Measurements from ENCODE around the gene RRAS2.
A peak's percentile ranks its signal among the peaks of the same experiment; 100 is the strongest.
"Not testable (repeated sequence)": the region's sequence is repeated elsewhere in the genome, so short reads cannot be mapped to it uniquely, and the experiment has no call there.

Gene RRAS2

DNA sequence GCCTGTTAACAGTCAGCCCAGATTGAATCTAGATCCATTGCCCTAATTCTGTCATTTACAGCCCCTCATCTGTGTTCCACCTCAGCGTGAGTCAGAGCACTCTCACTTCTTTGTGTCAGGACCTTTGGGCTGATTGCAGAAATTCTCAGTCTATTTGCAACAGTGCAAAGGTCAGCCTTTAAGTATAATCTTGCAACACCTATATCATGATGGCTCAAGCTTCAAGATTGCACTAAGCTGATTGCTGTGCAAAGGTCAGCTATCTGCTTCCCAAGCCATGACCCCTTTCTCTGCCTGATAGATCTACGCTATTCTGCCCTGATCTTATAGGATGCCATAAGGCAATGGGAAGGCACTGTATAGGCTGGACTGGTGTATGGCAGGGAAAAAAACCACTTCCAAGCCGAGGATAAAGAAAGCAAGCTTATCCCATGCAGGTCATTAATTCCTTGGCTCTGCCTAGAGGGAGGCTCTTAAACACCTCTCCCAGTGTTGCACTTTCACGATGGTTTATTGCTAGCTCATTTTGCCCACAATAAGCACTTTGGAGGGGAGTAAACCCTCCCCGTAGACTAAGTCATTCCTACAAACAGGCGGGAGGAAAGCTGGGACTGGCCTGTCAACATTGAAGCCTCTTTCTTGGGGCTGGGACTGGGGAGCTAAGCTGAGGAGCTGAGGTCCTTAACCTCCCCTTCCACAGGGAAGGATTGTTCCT lies 100.6 kb downstream of the RRAS2 start:
- no peak for DNase-seq (ENCODE audit: low read depth, low spot score)
- H3K27ac ChIP-seq, result no peak overlapping the region
- no peak overlapping the region for H3K9ac ChIP-seq (ENCODE audit: insufficient read length)
- TF ChIP-seq POLR2AphosphoS5 (IDR thresholded peaks at IDR 0.05; ENCODE audit: borderline replicate concordance, low read depth, low read length), result no peak
- no peak for TF ChIP-seq FOXP2 (optimal IDR thresholded peaks at IDR 0.05; ENCODE audit: control extremely low read depth, extremely low read length, insufficient read depth)
- TF ChIP-seq EZH2 (IDR thresholded peaks at IDR 0.05), result no peak
- H3K4me3 ChIP-seq, result no peak overlapping the region
- no peaks in the 10 kb centered on the region for H3K36me3 ChIP-seq (ENCODE audit: insufficient read depth, low read length)
- H3K9me3 ChIP-seq (ENCODE audit: low read depth, low read length), result no peaks in the 10 kb centered on the region

DNA sequence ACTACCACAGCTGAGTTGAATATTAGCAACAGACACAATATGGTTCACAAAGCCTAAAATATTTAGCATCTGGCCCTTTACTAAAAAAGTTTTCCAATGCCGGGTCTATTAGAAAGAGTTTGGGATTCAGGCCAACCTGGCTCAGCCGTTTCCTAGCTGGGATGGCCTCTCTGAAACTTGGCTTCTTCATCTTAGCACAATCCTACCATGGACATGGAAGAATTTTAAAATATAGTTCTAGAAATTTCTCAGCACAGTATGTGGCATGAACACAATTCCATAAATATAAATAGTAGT lies 103.8 kb downstream of the RRAS2 start:
- Histone ChIP-seq H3K36me3 (ENCODE audit: insufficient read depth, low read length) (no peaks in the 10 kb centered on the region), H3K27ac (no peak overlapping the region), H3K9ac (ENCODE audit: insufficient read length) (no peak overlapping the region), H3K4me3 (no peak overlapping the region), H3K9me3 (ENCODE audit: low read depth, low read length) (no peaks in the 10 kb centered on the region)
- no peak for DNase-seq (ENCODE audit: low read depth, low spot score)
- TF ChIP-seq EZH2 (IDR thresholded peaks at IDR 0.05), result no peak
- no peak for TF ChIP-seq POLR2AphosphoS5 (IDR thresholded peaks at IDR 0.05; ENCODE audit: borderline replicate concordance, low read depth, low read length)
- TF ChIP-seq FOXP2 (optimal IDR thresholded peaks at IDR 0.05; ENCODE audit: control extremely low read depth, extremely low read length, insufficient read depth), result no peak

DNA sequence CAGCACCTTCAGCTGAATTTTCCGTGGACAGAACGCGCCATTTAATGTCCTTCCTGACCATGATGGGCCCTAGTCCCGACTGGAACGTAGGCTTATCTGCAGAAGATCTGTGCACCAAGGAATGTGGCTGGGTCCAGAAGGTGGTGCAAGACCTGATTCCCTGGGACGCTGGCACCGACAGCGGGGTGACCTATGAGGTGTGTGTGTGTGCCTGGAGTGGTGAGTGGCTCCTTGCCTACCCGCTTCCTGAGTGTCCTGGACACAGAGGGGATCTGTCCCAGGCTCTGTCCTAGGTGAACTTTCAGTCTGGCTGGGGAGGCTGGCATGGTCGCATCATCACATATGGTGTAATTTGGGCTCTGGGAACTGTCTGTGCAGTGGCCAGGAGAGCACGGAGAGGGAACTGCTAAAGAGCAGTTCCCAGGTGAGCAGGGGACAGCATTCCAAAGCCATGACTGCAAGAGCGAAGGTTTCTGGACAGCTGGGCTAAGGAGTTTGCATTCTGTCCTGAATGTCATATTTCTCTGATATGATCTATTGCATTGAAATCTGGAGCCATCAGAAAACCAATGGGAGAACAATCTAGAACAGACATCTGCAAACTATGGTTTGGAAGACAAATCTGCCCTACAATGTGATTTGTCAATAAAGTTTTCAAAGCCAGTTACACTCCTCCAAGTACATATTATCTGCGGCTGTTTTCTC lies 104.3 kb downstream of the RRAS2 start:
- no peak for TF ChIP-seq FOXP2 (optimal IDR thresholded peaks at IDR 0.05; ENCODE audit: control extremely low read depth, extremely low read length, insufficient read depth)
- TF ChIP-seq POLR2AphosphoS5 (IDR thresholded peaks at IDR 0.05; ENCODE audit: borderline replicate concordance, low read depth, low read length), result no peak
- TF ChIP-seq EZH2 (IDR thresholded peaks at IDR 0.05), result no peak
- no peak for DNase-seq (ENCODE audit: low read depth, low spot score)

DNA sequence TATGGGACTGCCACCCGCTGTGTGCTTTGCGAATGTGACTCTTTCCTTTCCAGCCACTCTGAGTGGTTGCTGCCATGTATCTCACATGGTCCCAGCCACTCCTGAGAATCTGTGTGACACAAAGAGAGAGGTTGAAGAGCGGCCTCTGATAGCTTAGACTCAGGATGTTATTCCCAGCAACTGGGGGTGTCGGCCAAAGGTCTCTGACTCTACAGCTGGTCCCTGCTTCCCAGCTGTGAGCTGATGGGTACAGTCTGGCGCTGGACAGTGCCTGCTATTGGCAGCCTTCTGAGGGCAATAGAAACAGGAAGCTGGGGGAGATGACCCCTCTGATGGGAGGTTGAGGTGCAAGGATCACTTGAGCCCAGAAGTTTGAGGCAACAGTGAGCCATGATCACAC lies 105.1 kb downstream of the RRAS2 start:
- H3K9me3 ChIP-seq (ENCODE audit: low read depth, low read length), result no peaks in the 10 kb centered on the region
- no peak for DNase-seq (ENCODE audit: low read depth, low spot score)
- H3K9ac ChIP-seq (ENCODE audit: insufficient read length), result no peak overlapping the region
- no peaks in the 10 kb centered on the region for H3K36me3 ChIP-seq (ENCODE audit: insufficient read depth, low read length)
- TF ChIP-seq EZH2 (IDR thresholded peaks at IDR 0.05), result no peak
- no peak for TF ChIP-seq FOXP2 (optimal IDR thresholded peaks at IDR 0.05; ENCODE audit: control extremely low read depth, extremely low read length, insufficient read depth)
- TF ChIP-seq POLR2AphosphoS5 (IDR thresholded peaks at IDR 0.05; ENCODE audit: borderline replicate concordance, low read depth, low read length), result no peak
- H3K27ac ChIP-seq, result no peak overlapping the region
- no peak overlapping the region for H3K4me3 ChIP-seq

More for the DNA sequence above, 104.3 kb downstream of the RRAS2 start:
- H3K9ac ChIP-seq (ENCODE audit: insufficient read length), result no peak overlapping the region
- H3K4me3 ChIP-seq, result no peak overlapping the region
- H3K36me3 ChIP-seq (ENCODE audit: insufficient read depth, low read length), result no peaks in the 10 kb centered on the region
- no peak overlapping the region for H3K27ac ChIP-seq
- no peaks in the 10 kb centered on the region for H3K9me3 ChIP-seq (ENCODE audit: low read depth, low read length)

DNA sequence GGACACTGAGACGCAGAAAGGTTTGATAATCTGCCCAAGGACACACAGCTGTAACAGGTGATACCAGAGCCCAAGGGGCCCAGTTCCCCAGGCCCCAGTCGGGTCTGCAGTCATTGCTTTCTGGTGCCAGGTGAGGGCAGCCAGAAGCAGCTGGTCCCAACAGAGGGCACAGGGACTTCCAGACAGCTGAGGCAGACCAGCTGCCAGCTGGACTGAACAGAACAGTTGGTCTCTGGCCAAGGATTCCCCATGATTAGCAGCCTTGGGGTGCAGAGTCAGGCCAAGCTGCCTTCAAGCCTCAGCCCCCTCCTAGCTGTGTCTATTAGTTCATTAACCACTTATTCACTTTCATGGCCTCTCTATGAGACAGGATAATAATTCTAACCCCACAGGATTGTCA lies 105.6 kb downstream of the RRAS2 start:
- TF ChIP-seq FOXP2 (optimal IDR thresholded peaks at IDR 0.05; ENCODE audit: control extremely low read depth, extremely low read length, insufficient read depth) (no peak), POLR2AphosphoS5 (IDR thresholded peaks at IDR 0.05; ENCODE audit: borderline replicate concordance, low read depth, low read length) (no peak), EZH2 (IDR thresholded peaks at IDR 0.05) (no peak)
- H3K36me3 ChIP-seq (ENCODE audit: insufficient read depth, low read length), result no peaks in the 10 kb centered on the region
- no peaks in the 10 kb centered on the region for H3K9me3 ChIP-seq (ENCODE audit: low read depth, low read length)
- DNase-seq (ENCODE audit: low read depth, low spot score), result no peak
- H3K4me3 ChIP-seq, result no peak overlapping the region
- no peak overlapping the region for H3K27ac ChIP-seq
- H3K9ac ChIP-seq (ENCODE audit: insufficient read length), result no peak overlapping the region

DNA sequence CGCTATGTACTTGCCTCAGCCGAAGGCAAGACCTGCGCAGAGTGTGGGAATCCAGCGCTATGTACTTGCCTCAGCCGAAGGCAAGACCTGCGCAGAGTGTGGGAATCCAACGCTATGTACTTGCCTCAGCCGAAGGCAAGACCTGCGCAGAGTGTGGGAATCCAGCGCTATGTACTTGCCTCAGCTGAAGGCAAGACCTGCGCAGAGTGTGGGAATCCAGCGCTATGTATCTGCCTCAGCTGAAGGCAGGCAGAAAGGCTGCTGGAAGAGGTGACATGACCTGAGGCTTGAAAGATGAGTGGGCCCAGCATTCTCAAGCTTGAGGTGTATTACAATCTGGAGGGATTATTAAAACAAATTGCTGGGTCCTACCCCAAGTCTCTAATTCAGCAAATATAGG lies 106.5 kb downstream of the RRAS2 start:
- not testable (repeated sequence) for H3K27ac ChIP-seq, H3K4me3 ChIP-seq

DNA sequence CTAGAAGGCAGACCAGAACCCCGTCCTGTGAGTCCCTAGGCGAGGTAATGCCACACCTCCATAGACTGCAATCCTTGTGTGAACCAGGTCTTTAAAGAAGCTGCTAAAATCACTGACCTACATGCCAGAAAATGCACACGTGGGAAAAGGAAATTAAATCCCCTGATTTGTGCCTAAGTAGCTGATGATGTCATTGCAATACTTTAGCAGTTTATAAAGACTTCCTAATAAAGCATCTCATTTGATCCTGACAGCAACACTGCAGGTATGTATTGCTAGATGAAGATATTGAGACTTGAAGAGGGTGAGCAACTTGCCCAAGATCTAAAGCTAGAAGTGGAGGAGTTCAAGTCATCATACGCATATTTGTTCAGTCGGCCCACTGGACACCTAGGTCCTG lies 107.2 kb downstream of the RRAS2 start:
- no peak overlapping the region for H3K9ac ChIP-seq (ENCODE audit: insufficient read length)
- DNase-seq (ENCODE audit: low read depth, low spot score), result no peak

More for the DNA sequence above, 106.5 kb downstream of the RRAS2 start:
- H3K36me3 ChIP-seq (ENCODE audit: insufficient read depth, low read length); H3K9ac ChIP-seq (ENCODE audit: insufficient read length); H3K9me3 ChIP-seq (ENCODE audit: low read depth, low read length); DNase-seq (ENCODE audit: low read depth, low spot score): not testable (repeated sequence)

DNA sequence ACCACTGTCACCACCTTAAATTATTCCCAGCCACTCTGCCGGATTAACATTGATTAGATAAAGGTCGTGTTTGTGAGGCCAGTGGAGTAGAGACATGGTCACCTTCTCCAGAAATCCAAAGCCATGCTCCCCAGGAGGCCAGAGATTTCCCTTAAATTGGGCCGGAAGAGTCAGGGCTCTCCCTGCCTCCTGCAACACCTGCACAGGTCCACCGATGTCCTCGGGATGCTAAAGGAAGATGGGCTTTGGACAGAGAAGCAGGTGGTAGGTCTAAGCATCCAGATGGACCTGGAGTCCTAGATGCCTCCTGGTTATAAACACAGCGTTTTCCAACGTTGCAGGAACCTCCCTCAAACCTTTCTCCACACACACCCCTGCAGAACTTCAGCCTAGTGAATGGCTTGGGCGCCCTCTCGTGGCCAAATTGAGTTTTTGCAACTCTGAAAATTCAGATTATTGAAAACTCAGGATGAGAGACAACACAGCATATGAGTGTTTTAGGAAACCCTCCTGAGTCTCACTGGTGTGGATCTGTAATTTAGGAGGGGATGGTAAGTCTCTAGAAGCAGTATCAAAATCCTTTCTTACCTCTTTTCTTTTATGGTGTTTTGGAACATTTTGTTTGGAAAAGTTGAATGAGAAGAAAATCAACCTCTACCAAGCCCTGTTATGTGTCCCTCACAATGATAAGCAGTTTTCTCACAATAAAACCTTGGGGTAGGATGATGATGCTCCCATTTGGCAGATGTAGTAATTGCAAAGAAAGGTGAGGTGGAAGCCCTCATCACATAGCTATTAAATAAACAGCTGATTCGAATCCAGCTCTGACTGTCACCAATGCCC lies 109.6 kb downstream of the RRAS2 start:
- H3K36me3 ChIP-seq (ENCODE audit: insufficient read depth, low read length), result no peaks in the 10 kb centered on the region
- no peak overlapping the region for H3K27ac ChIP-seq
- H3K4me3 ChIP-seq, result no peak overlapping the region
- no peak overlapping the region for H3K9ac ChIP-seq (ENCODE audit: insufficient read length)
- TF ChIP-seq POLR2AphosphoS5 (IDR thresholded peaks at IDR 0.05; ENCODE audit: borderline replicate concordance, low read depth, low read length), result no peak
- no peaks in the 10 kb centered on the region for H3K9me3 ChIP-seq (ENCODE audit: low read depth, low read length)
- DNase-seq (ENCODE audit: low read depth, low spot score), result peak; percentile 30

More for the DNA sequence above, 107.2 kb downstream of the RRAS2 start:
- H3K27ac ChIP-seq, result no peak overlapping the region
- H3K4me3 ChIP-seq, result no peak overlapping the region
- no peaks in the 10 kb centered on the region for H3K9me3 ChIP-seq (ENCODE audit: low read depth, low read length)
- TF ChIP-seq FOXP2 (optimal IDR thresholded peaks at IDR 0.05; ENCODE audit: control extremely low read depth, extremely low read length, insufficient read depth) (no peak), POLR2AphosphoS5 (IDR thresholded peaks at IDR 0.05; ENCODE audit: borderline replicate concordance, low read depth, low read length) (no peak), EZH2 (IDR thresholded peaks at IDR 0.05) (no peak)
- no peaks in the 10 kb centered on the region for H3K36me3 ChIP-seq (ENCODE audit: insufficient read depth, low read length)

All from SK-N-MC (cell line).